Measurements from ENCODE around the gene FMO5.
"Not testable (repeated sequence)": the region's sequence is repeated elsewhere in the genome, so short reads cannot be mapped to it uniquely, and the experiment has no call there.

Gene FMO5

GRCh38 chr1:147238925-147239820 lies 14.0 kb upstream of the FMO5 start:
- no peak for DNase-seq (ENCODE audit: low read depth in 3 of 3)

GRCh38 chr1:147238053-147238902 lies 13.1 kb upstream of the FMO5 start:
- DNase-seq (ENCODE audit: low read depth in 3 of 3): no peak

- no peak for DNase-seq (ENCODE audit: low read depth in 3 of 3)
These were observed 12.0 kb upstream of the FMO5 start for GRCh38 chr1:147236959-147237791.

GRCh38 chr1:147236448-147236847 lies 11.3 kb upstream of the FMO5 start:
- no peak for DNase-seq (ENCODE audit: low read depth in 3 of 3)

- no peak for DNase-seq (ENCODE audit: low read depth in 3 of 3)
These were observed 10.7 kb upstream of the FMO5 start for GRCh38 chr1:147235822-147236221.

GRCh38 chr1:147233903-147234302 lies 8.8 kb upstream of the FMO5 start:
- DNase-seq (ENCODE audit: low read depth in 3 of 3): not testable (repeated sequence)

- not testable (repeated sequence) for DNase-seq (ENCODE audit: low read depth in 3 of 3)
These were observed 5.9 kb upstream of the FMO5 start for GRCh38 chr1:147231032-147231431.

- no peak for DNase-seq (ENCODE audit: low read depth in 3 of 3)
These were observed 1.2 kb downstream of the FMO5 start for GRCh38 chr1:147223740-147224615.

GRCh38 chr1:147218606-147219005 lies 6.5 kb downstream of the FMO5 start:
- no peak for DNase-seq (ENCODE audit: low read depth in 3 of 3)

- no peak for DNase-seq (ENCODE audit: low read depth in 3 of 3)
These were observed 8.0 kb downstream of the FMO5 start for GRCh38 chr1:147217141-147217540.

GRCh38 chr1:147216124-147216523 lies 9.0 kb downstream of the FMO5 start:
- no peak for DNase-seq (ENCODE audit: low read depth in 3 of 3)

GRCh38 chr1:147215540-147215916 lies 9.6 kb downstream of the FMO5 start:
- DNase-seq (ENCODE audit: low read depth in 3 of 3): no peak

- DNase-seq (ENCODE audit: low read depth in 3 of 3): no peak
These were observed 10.1 kb downstream of the FMO5 start for GRCh38 chr1:147214842-147215539.

- no peak for DNase-seq (ENCODE audit: low read depth in 3 of 3)
These were observed 10.8 kb downstream of the FMO5 start for GRCh38 chr1:147214325-147214724.

GRCh38 chr1:147213271-147213670 lies 11.9 kb downstream of the FMO5 start:
- no peak for DNase-seq (ENCODE audit: low read depth in 3 of 3)

- DNase-seq (ENCODE audit: low read depth in 3 of 3): no peak
These were observed 13.6 kb downstream of the FMO5 start for GRCh38 chr1:147211577-147211976.

GRCh38 chr1:147210987-147211386 lies 14.2 kb downstream of the FMO5 start:
- DNase-seq (ENCODE audit: low read depth in 3 of 3): no peak

- no peak for DNase-seq (ENCODE audit: low read depth in 3 of 3)
These were observed 15.0 kb downstream of the FMO5 start for GRCh38 chr1:147209825-147210821.

- DNase-seq (ENCODE audit: low read depth in 3 of 3): no peak
These were observed 16.5 kb downstream of the FMO5 start for GRCh38 chr1:147208619-147209018.

All from stimulated activated CD4-positive, alpha-beta T cell treated with anti-CD3 and anti-CD28 coated beads, TNF-alpha, amount 100 ng/mL, for 4 hours (primary cell).